Caco-2 (cell line): ENCODE results near the gene BTNL3. TPM values are rescaled to one million over a fixed set of nuclear protein-coding genes. Genes with fewer than 3 reads are reported as not detected.
A peak's percentile ranks its signal among the peaks of the same experiment; 100 is the strongest.

ENCODE experiments used
- BruUV-seq: library from RNA; stranded (reverse); fragments of 400-500 nt; replicated peaks from 2 replicates; lab custom pipeline; 2021; lab: Mats Ljungman, UMichigan
- CTCF ChIA-PET: fragments of 300-600 bp; sonication (Branson Sonifier 250); formaldehyde crosslinking; loops from one replicate; lab custom pipeline; 2022; ENCODE audit warnings: antibody characterized with exemption; lab: Charles Lee
- POLR2A ChIA-PET: fragments of 300-600 bp; sonication (Branson Sonifier 250); formaldehyde crosslinking; loops from one replicate; lab custom pipeline; 2022; ENCODE audit warnings: antibody characterized with exemption; lab: Charles Lee
- DNase-seq, 2 experiments: peaks; one replicate each; pipeline versions ENCODE4 v3.0.0 to v3.0.0-alpha.2; 2020 to 2022
- H3K27me3 ChIP-seq: replicated peaks from 2 replicates; pipeline ENCODE4 v1.6.0; 2011; ENCODE audit warnings: low read length; ENCODE audit not compliant: control insufficient read depth, insufficient read depth
- H3K36me3 ChIP-seq: 2 replicates; pipeline ENCODE4 v1.5.1; 2011; ENCODE audit warnings: low read length; ENCODE audit not compliant: control insufficient read depth, insufficient read depth
- H3K4me1 ChIP-seq: fragments of 250-450 bp; sonication (Bioruptor Pico); 2 replicates; pipeline ENCODE4 v1.5.1; 2020; ENCODE audit warnings: mild to moderate bottlenecking
- H3K4me3 ChIP-seq: 2 replicates; pipeline ENCODE4 v1.5.1; 2011; ENCODE audit warnings: low read depth, mild to moderate bottlenecking, control low read depth, low read length
- H3K9me3 ChIP-seq: fragments of 250-450 bp; sonication (Bioruptor Pico); 2 replicates; pipeline ENCODE4 v1.5.1; 2020; ENCODE audit warnings: mild to moderate bottlenecking, moderate library complexity
- H3K27ac Mint-ChIP-seq: one replicate; pipeline ENCODE4 v1.8.0; 2022; ENCODE audit warnings: mixed read lengths; ENCODE audit not compliant: unreplicated experiment
- H3K27me3 Mint-ChIP-seq: one replicate; pipeline ENCODE4 v1.8.0; 2022; ENCODE audit warnings: mixed read lengths; ENCODE audit not compliant: insufficient read depth, unreplicated experiment
- H3K36me3 Mint-ChIP-seq: one replicate; pipeline ENCODE4 v1.8.0; 2022; ENCODE audit warnings: mild to moderate bottlenecking, mixed read lengths; ENCODE audit not compliant: insufficient read depth, unreplicated experiment
- H3K4me1 Mint-ChIP-seq: one replicate; pipeline ENCODE4 v1.8.0; 2022; ENCODE audit warnings: low read depth, mixed read lengths; ENCODE audit not compliant: unreplicated experiment
- H3K4me3 Mint-ChIP-seq: one replicate; pipeline ENCODE4 v1.8.0; 2022; ENCODE audit warnings: mild to moderate bottlenecking, moderate library complexity, mixed read lengths; ENCODE audit not compliant: unreplicated experiment
- H3K9me3 Mint-ChIP-seq: one replicate; pipeline ENCODE4 v1.8.0; 2022; ENCODE audit warnings: mixed read lengths; ENCODE audit not compliant: unreplicated experiment
- intact Hi-C: fragments of 100-400 bp; cut with micrococcal nuclease; formaldehyde crosslinking; loops from one replicate; pipeline ENCODE4 v1.10.0; 2022; ENCODE audit not compliant: unreplicated experiment
- total RNA-seq: library from RNA; stranded (reverse); gene quantifications from 2 replicates; pipeline ENCODE4 v1.2.3, GENCODE V29; 2022
- TF ChIP-seq, protein P1 (sequence below), 2 experiments: fragments of 200-600 bp in 1 of 2; IDR thresholded peaks; 1 replicate in 1 of 2; 2 replicates in 1 of 2; pipeline versions ENCODE4 v1.5.1 to v1.8.0; 2011 to 2022; ENCODE audit warnings: antibody characterized with exemption in 1 of 2, control low read depth in 1 of 2, inconsistent platforms in 1 of 2, low read depth in 1 of 2, low read length in 1 of 2, mild to moderate bottlenecking in 1 of 2, moderate library complexity in 1 of 2; ENCODE audit not compliant: insufficient read depth in 1 of 2, severe bottlenecking in 1 of 2, unreplicated experiment in 1 of 2

Gene BTNL3
- total RNA-seq, 1 experiment from 2014 or later: not detected

DNA sequence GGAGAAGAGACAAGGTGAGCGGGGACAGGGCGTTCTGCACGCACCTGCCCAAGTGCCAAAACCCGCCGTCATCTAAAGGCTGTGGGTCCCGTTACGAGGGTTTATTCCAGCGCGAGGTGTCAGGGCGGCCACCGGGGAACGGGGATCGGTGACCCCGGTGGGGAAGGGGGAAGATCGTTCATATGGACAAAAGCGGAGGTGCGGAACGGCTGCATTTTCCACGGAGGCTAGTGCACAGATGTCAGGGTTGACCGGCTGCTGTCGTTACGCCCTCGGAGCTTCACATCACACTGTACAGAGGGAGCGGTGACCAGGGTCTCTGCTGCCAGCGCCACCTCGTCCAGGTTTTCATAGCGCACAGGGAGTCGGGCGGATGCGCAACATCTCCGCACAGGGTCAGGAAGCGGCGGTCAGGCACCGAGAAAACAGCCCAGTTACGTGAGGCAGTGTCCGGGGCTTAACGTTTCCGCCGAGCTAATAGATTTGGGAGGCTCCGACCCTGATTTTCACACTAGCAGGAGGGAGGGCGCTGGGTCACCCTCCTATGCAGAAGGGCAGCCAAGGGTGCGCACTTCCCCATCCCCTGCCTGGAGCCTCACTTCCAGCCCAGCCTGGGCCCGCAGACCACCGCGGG is 65.0 kb downstream of the BTNL3 start:
- H3K36me3 Mint-ChIP-seq: no peaks in the 10 kb centered on the region
- H3K9me3 ChIP-seq: no peaks in the 10 kb centered on the region
- intact Hi-C loops: loop anchor here (5.0 kb wide), 1 partner anchor 191 kb away; the partner anchor contains the start of gene ZFP62
- H3K36me3 ChIP-seq: no peaks in the 10 kb centered on the region
- peak overlapping the region; percentile 83 for H3K4me3 ChIP-seq
- BruUV-seq: no TSS peak
- peaks cover 13% of the 10 kb centered on the region for H3K27me3 Mint-ChIP-seq
- peaks cover 8% of the 10 kb centered on the region for H3K4me1 Mint-ChIP-seq
- TF ChIP-seq, protein P1, sequence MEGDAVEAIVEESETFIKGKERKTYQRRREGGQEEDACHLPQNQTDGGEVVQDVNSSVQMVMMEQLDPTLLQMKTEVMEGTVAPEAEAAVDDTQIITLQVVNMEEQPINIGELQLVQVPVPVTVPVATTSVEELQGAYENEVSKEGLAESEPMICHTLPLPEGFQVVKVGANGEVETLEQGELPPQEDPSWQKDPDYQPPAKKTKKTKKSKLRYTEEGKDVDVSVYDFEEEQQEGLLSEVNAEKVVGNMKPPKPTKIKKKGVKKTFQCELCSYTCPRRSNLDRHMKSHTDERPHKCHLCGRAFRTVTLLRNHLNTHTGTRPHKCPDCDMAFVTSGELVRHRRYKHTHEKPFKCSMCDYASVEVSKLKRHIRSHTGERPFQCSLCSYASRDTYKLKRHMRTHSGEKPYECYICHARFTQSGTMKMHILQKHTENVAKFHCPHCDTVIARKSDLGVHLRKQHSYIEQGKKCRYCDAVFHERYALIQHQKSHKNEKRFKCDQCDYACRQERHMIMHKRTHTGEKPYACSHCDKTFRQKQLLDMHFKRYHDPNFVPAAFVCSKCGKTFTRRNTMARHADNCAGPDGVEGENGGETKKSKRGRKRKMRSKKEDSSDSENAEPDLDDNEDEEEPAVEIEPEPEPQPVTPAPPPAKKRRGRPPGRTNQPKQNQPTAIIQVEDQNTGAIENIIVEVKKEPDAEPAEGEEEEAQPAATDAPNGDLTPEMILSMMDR (IDR thresholded peaks at IDR 0.05; ENCODE audit: insufficient read depth in 1 of 2, low read depth in 1 of 2, low read length in 1 of 2, severe bottlenecking in 1 of 2, unreplicated experiment in 1 of 2): no peak
- ChIA-PET POLR2A (no interaction called here), CTCF (no interaction called here)
- H3K9me3 Mint-ChIP-seq: no peaks in the 10 kb centered on the region
- H3K27me3 ChIP-seq: no peaks in the 10 kb centered on the region
- no peak overlapping the region for H3K27ac Mint-ChIP-seq
- DNase-seq: peak in 1 of 2 experiments; percentile 36
- peak overlapping the region; percentile 90 for H3K4me3 Mint-ChIP-seq
- H3K4me1 ChIP-seq: peaks cover 7% of the 10 kb centered on the region; the same call in 1 of the 2 replicates

DNA sequence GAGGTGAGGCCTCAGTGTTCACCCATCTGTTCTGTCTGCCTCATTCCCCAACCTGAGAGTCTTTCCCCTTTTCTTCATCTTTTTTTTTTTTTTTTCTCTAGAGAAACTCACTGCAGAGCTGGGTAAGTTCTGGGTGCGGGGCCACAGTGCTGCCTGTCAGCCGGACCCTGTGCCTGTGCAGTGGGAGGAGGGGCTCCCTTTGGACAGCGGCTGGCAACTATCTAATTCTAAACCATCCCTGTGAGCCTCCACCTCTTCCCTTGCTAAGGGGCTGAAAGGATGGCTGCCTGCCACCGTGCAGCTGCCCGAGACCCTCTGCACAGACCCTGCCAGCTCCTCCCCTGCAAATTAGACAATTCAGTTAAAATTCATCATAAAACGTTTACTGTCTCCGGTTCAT is 65.5 kb downstream of the BTNL3 start:
- H3K4me3 Mint-ChIP-seq: peak overlapping the region; percentile 90
- peak overlapping the region; percentile 83 for H3K4me3 ChIP-seq
- BruUV-seq: no TSS peak

GRCh38 chr5:181054871-181055459 is 66.3 kb downstream of the BTNL3 start:
- ChIA-PET POLR2A (no interaction called here), CTCF (interaction anchor here (0.5 kb wide), 1 partner anchor 702 kb away, joined by 3 read pairs; the partner anchor contains the start of gene GFPT2)
- Histone ChIP-seq H3K36me3 (no peaks in the 10 kb centered on the region), H3K27me3 (no peaks in the 10 kb centered on the region), H3K4me3 (no peak overlapping the region), H3K9me3 (no peaks in the 10 kb centered on the region), H3K4me1 (peaks cover 7% of the 10 kb centered on the region; the same call in 1 of the 2 replicates)
- TF ChIP-seq, protein P1 (IDR thresholded peaks at IDR 0.05; ENCODE audit: insufficient read depth in 1 of 2, low read depth in 1 of 2, low read length in 1 of 2, severe bottlenecking in 1 of 2, unreplicated experiment in 1 of 2): no peak
- Mint-ChIP-seq H3K36me3 (no peaks in the 10 kb centered on the region), H3K4me1 (peaks cover 8% of the 10 kb centered on the region), H3K9me3 (no peaks in the 10 kb centered on the region), H3K27ac (no peak overlapping the region), H3K4me3 (no peak overlapping the region), H3K27me3 (peaks cover 8% of the 10 kb centered on the region)
- BruUV-seq: TSS peak; percentile 46
- no peak for DNase-seq
- intact Hi-C loops: loop anchor here (5.0 kb wide), 1 partner anchor 193 kb away; the partner anchor contains the start of gene ZFP62

More for the DNA sequence above, 65.5 kb downstream of the BTNL3 start:
- TF ChIP-seq, protein P1 (IDR thresholded peaks at IDR 0.05; ENCODE audit: insufficient read depth in 1 of 2, low read depth in 1 of 2, low read length in 1 of 2, severe bottlenecking in 1 of 2, unreplicated experiment in 1 of 2): no peak
- Histone ChIP-seq H3K27me3 (no peaks in the 10 kb centered on the region), H3K9me3 (no peaks in the 10 kb centered on the region), H3K36me3 (no peaks in the 10 kb centered on the region), H3K4me1 (peaks cover 7% of the 10 kb centered on the region; the same call in 1 of the 2 replicates)
- H3K9me3 Mint-ChIP-seq: no peaks in the 10 kb centered on the region
- peaks cover 8% of the 10 kb centered on the region for H3K4me1 Mint-ChIP-seq
- peaks cover 12% of the 10 kb centered on the region for H3K27me3 Mint-ChIP-seq
- no peaks in the 10 kb centered on the region for H3K36me3 Mint-ChIP-seq
- DNase-seq: no peak
- POLR2A ChIA-PET: interaction anchor here (0.6 kb wide), 1 partner anchor 223 kb away, joined by 5 read pairs; no protein-coding TSS in a partner anchor
- H3K27ac Mint-ChIP-seq: no peak overlapping the region
- CTCF ChIA-PET: no interaction called here
- intact Hi-C loops: loop anchor here (5.0 kb wide), 1 partner anchor 192 kb away; the partner anchor contains the start of gene ZFP62
